ENCODE results near the gene PHF21B. TPM values are rescaled to one million over a fixed set of nuclear protein-coding genes. Genes with fewer than 3 reads are reported as not detected.

PHF21B gene
- polyA plus RNA-seq, 4 donors: 0.09 to 0.16 TPM; not detected in 2

- FAIRE-seq (no peak), DNase-seq (no peak)
- H3K9me3 ChIP-seq (ENCODE audit: control insufficient read depth in 2 of 2, insufficient read depth in 1 of 2, low read depth in 1 of 2, low read length in 1 of 2): peaks cover 0 to 4% of the 10 kb centered on the region in 2 donors
- no peaks in the 10 kb centered on the region for H3K4me1 ChIP-seq (ENCODE audit: control insufficient read depth in 3 of 3, insufficient read depth in 2 of 3, low read depth in 1 of 3, low read length in 2 of 3)
- no peaks in the 10 kb centered on the region for H3K36me3 ChIP-seq (ENCODE audit: control insufficient read depth in 3 of 3, insufficient read depth in 2 of 3, low read depth in 1 of 3, low read length in 3 of 3)
- 63 to 75% (median 67%) methylated on average over 8 of the region's 8 CpGs for WGBS, 3 donors
- H3K27me3 ChIP-seq (ENCODE audit: control insufficient read depth in 3 of 3, insufficient read depth in 3 of 3, low read length in 3 of 3): peaks cover 0 to 2% (median 0%) of the 10 kb centered on the region in 3 donors
- H3K27ac ChIP-seq (ENCODE audit: low read depth in 1 of 3, low read length in 2 of 3): no peak overlapping the region
- H3K4me3 ChIP-seq (ENCODE audit: low read depth in 1 of 3, low read length in 3 of 3): no peak overlapping the region
Measured at GRCh38 chr22:44955102-44955501, 54.7 kb downstream of the PHF21B start.

GRCh38 chr22:44954149-44954548 is 55.7 kb downstream of the PHF21B start:
- no peaks in the 10 kb centered on the region for H3K4me1 ChIP-seq (ENCODE audit: control insufficient read depth in 3 of 3, insufficient read depth in 2 of 3, low read depth in 1 of 3, low read length in 2 of 3)

GRCh38 chr22:44952863-44953746 is 56.7 kb downstream of the PHF21B start:
- no peak overlapping the region for H3K27ac ChIP-seq (ENCODE audit: low read depth in 1 of 3, low read length in 2 of 3)
- H3K4me3 ChIP-seq (ENCODE audit: low read depth in 1 of 3, low read length in 3 of 3): no peak overlapping the region
- peaks cover 0 to 2% (median 0%) of the 10 kb centered on the region in 3 donors for H3K27me3 ChIP-seq (ENCODE audit: control insufficient read depth in 3 of 3, insufficient read depth in 3 of 3, low read length in 3 of 3)
- no peak for DNase-seq
- FAIRE-seq: no peak
- 48 to 52% (median 51%) methylated on average over 14 to 15 of the region's 15 CpGs for WGBS, 3 donors
- peaks cover 0 to 4% of the 10 kb centered on the region in 2 donors for H3K9me3 ChIP-seq (ENCODE audit: control insufficient read depth in 2 of 2, insufficient read depth in 1 of 2, low read depth in 1 of 2, low read length in 1 of 2)
- no peaks in the 10 kb centered on the region for H3K4me1 ChIP-seq (ENCODE audit: control insufficient read depth in 3 of 3, insufficient read depth in 2 of 3, low read depth in 1 of 3, low read length in 2 of 3)
- no peaks in the 10 kb centered on the region for H3K36me3 ChIP-seq (ENCODE audit: control insufficient read depth in 3 of 3, insufficient read depth in 2 of 3, low read depth in 1 of 3, low read length in 3 of 3)

More at GRCh38 chr22:44954149-44954548, 55.7 kb downstream of the PHF21B start:
- FAIRE-seq: no peak
- H3K9me3 ChIP-seq (ENCODE audit: control insufficient read depth in 2 of 2, insufficient read depth in 1 of 2, low read depth in 1 of 2, low read length in 1 of 2): peaks cover 0 to 4% of the 10 kb centered on the region in 2 donors
- peaks cover 0 to 2% (median 0%) of the 10 kb centered on the region in 3 donors for H3K27me3 ChIP-seq (ENCODE audit: control insufficient read depth in 3 of 3, insufficient read depth in 3 of 3, low read length in 3 of 3)
- no peak overlapping the region for H3K27ac ChIP-seq (ENCODE audit: low read depth in 1 of 3, low read length in 2 of 3)
- DNase-seq: no peak
- no peak overlapping the region for H3K4me3 ChIP-seq (ENCODE audit: low read depth in 1 of 3, low read length in 3 of 3)
- no peaks in the 10 kb centered on the region for H3K36me3 ChIP-seq (ENCODE audit: control insufficient read depth in 3 of 3, insufficient read depth in 2 of 3, low read depth in 1 of 3, low read length in 3 of 3)
- WGBS, 3 donors: 64 to 75% (median 72%) methylated on average over 10 of the region's 10 CpGs

GRCh38 chr22:44951510-44951816 is 58.3 kb downstream of the PHF21B start:
- DNase-seq (no peak), FAIRE-seq (no peak)
- H3K4me1 ChIP-seq (ENCODE audit: control insufficient read depth in 3 of 3, insufficient read depth in 2 of 3, low read depth in 1 of 3, low read length in 2 of 3): no peaks in the 10 kb centered on the region
- no peaks in the 10 kb centered on the region for H3K36me3 ChIP-seq (ENCODE audit: control insufficient read depth in 3 of 3, insufficient read depth in 2 of 3, low read depth in 1 of 3, low read length in 3 of 3)
- no peak overlapping the region for H3K27ac ChIP-seq (ENCODE audit: low read depth in 1 of 3, low read length in 2 of 3)
- peaks cover 0 to 4% of the 10 kb centered on the region in 2 donors for H3K9me3 ChIP-seq (ENCODE audit: control insufficient read depth in 2 of 2, insufficient read depth in 1 of 2, low read depth in 1 of 2, low read length in 1 of 2)
- H3K27me3 ChIP-seq (ENCODE audit: control insufficient read depth in 3 of 3, insufficient read depth in 3 of 3, low read length in 3 of 3): peaks cover 0 to 2% (median 0%) of the 10 kb centered on the region in 3 donors
- H3K4me3 ChIP-seq (ENCODE audit: low read depth in 1 of 3, low read length in 3 of 3): no peak overlapping the region

GRCh38 chr22:44950806-44951509 is 58.8 kb downstream of the PHF21B start:
- WGBS, 3 donors: 88% methylated on average over 21 of the region's 21 CpGs
- H3K4me3 ChIP-seq (ENCODE audit: low read depth in 1 of 3, low read length in 3 of 3): no peak overlapping the region
- DNase-seq (no peak), FAIRE-seq (no peak)
- peaks cover 0 to 2% (median 0%) of the 10 kb centered on the region in 3 donors for H3K27me3 ChIP-seq (ENCODE audit: control insufficient read depth in 3 of 3, insufficient read depth in 3 of 3, low read length in 3 of 3)
- H3K27ac ChIP-seq (ENCODE audit: low read depth in 1 of 3, low read length in 2 of 3): no peak overlapping the region
- H3K36me3 ChIP-seq (ENCODE audit: control insufficient read depth in 3 of 3, insufficient read depth in 2 of 3, low read depth in 1 of 3, low read length in 3 of 3): no peaks in the 10 kb centered on the region
- no peaks in the 10 kb centered on the region for H3K4me1 ChIP-seq (ENCODE audit: control insufficient read depth in 3 of 3, insufficient read depth in 2 of 3, low read depth in 1 of 3, low read length in 2 of 3)
- peaks cover 0 to 4% of the 10 kb centered on the region in 2 donors for H3K9me3 ChIP-seq (ENCODE audit: control insufficient read depth in 2 of 2, insufficient read depth in 1 of 2, low read depth in 1 of 2, low read length in 1 of 2)

GRCh38 chr22:44947846-44948245 is 62.0 kb downstream of the PHF21B start:
- no peak for DNase-seq
- peaks cover 0 to 2% (median 0%) of the 10 kb centered on the region in 3 donors for H3K27me3 ChIP-seq (ENCODE audit: control insufficient read depth in 3 of 3, insufficient read depth in 3 of 3, low read length in 3 of 3)
- H3K27ac ChIP-seq (ENCODE audit: low read depth in 1 of 3, low read length in 2 of 3): no peak overlapping the region
- FAIRE-seq: no peak
- 79 to 83% (median 82%) methylated on average over 13 of the region's 13 CpGs for WGBS, 3 donors
- no peaks in the 10 kb centered on the region for H3K36me3 ChIP-seq (ENCODE audit: control insufficient read depth in 3 of 3, insufficient read depth in 2 of 3, low read depth in 1 of 3, low read length in 3 of 3)
- no peak overlapping the region for H3K4me3 ChIP-seq (ENCODE audit: low read depth in 1 of 3, low read length in 3 of 3)
- H3K9me3 ChIP-seq (ENCODE audit: control insufficient read depth in 2 of 2, insufficient read depth in 1 of 2, low read depth in 1 of 2, low read length in 1 of 2): peaks cover 0 to 4% of the 10 kb centered on the region in 2 donors
- no peaks in the 10 kb centered on the region for H3K4me1 ChIP-seq (ENCODE audit: control insufficient read depth in 3 of 3, insufficient read depth in 2 of 3, low read depth in 1 of 3, low read length in 2 of 3)

- peaks cover 0 to 2% (median 0%) of the 10 kb centered on the region in 3 donors for H3K27me3 ChIP-seq (ENCODE audit: control insufficient read depth in 3 of 3, insufficient read depth in 3 of 3, low read length in 3 of 3)
- 82 to 83% (median 82%) methylated on average over 11 of the region's 11 CpGs for WGBS, 3 donors
- H3K4me3 ChIP-seq (ENCODE audit: low read depth in 1 of 3, low read length in 3 of 3): no peak overlapping the region
Measured at GRCh38 chr22:44947049-44947448, 62.8 kb downstream of the PHF21B start.

GRCh38 chr22:44944883-44945601 is 64.8 kb downstream of the PHF21B start:
- no peak for FAIRE-seq
- 57 to 63% (median 58%) methylated on average over 20 of the region's 20 CpGs for WGBS, 3 donors

More at GRCh38 chr22:44947049-44947448, 62.8 kb downstream of the PHF21B start:
- peaks cover 0 to 4% of the 10 kb centered on the region in 2 donors for H3K9me3 ChIP-seq (ENCODE audit: control insufficient read depth in 2 of 2, insufficient read depth in 1 of 2, low read depth in 1 of 2, low read length in 1 of 2)
- H3K4me1 ChIP-seq (ENCODE audit: control insufficient read depth in 3 of 3, insufficient read depth in 2 of 3, low read depth in 1 of 3, low read length in 2 of 3): no peaks in the 10 kb centered on the region
- H3K36me3 ChIP-seq (ENCODE audit: control insufficient read depth in 3 of 3, insufficient read depth in 2 of 3, low read depth in 1 of 3, low read length in 3 of 3): no peaks in the 10 kb centered on the region
- FAIRE-seq (no peak), DNase-seq (no peak)
- H3K27ac ChIP-seq (ENCODE audit: low read depth in 1 of 3, low read length in 2 of 3): no peak overlapping the region

More at GRCh38 chr22:44944883-44945601, 64.8 kb downstream of the PHF21B start:
- no peak overlapping the region for H3K4me3 ChIP-seq (ENCODE audit: low read depth in 1 of 3, low read length in 3 of 3)
- H3K4me1 ChIP-seq (ENCODE audit: control insufficient read depth in 3 of 3, insufficient read depth in 2 of 3, low read depth in 1 of 3, low read length in 2 of 3): no peaks in the 10 kb centered on the region
- no peak for DNase-seq
- H3K27ac ChIP-seq (ENCODE audit: low read depth in 1 of 3, low read length in 2 of 3): no peak overlapping the region
- no peaks in the 10 kb centered on the region for H3K9me3 ChIP-seq (ENCODE audit: control insufficient read depth in 2 of 2, insufficient read depth in 1 of 2, low read depth in 1 of 2, low read length in 1 of 2)
- H3K36me3 ChIP-seq (ENCODE audit: control insufficient read depth in 3 of 3, insufficient read depth in 2 of 3, low read depth in 1 of 3, low read length in 3 of 3): no peaks in the 10 kb centered on the region
- H3K27me3 ChIP-seq (ENCODE audit: control insufficient read depth in 3 of 3, insufficient read depth in 3 of 3, low read length in 3 of 3): peaks cover 0 to under 1% (median 0%) of the 10 kb centered on the region in 3 donors

Measured in small intestine (tissue), 7 donors.